Liver (tissue), 3 donors: ENCODE measurements around the gene C19orf12.

Experiments
- CTCF ChIP-seq: fragments of 150-350 bp; IDR thresholded peaks from 2 replicates; pipeline ENCODE4 v1.5.1; 2017; ENCODE audit warnings: improper control_type of control experiment, low read depth, low read length; ENCODE audit not compliant: missing input control
- RAD21 ChIP-seq, 2 donors: IDR thresholded peaks; 2 replicates each; pipeline ENCODE4 v1.6.1; 2016; ENCODE audit warnings: antibody characterized with exemption in 2 of 2, mild to moderate bottlenecking in 2 of 2
- donor health status: healthy.
- donor health status: healthy.

GRCh38 chr19:29666578-29667386, 48.3 kb downstream of the C19orf12 start:
- TF ChIP-seq RAD21 (IDR thresholded peaks at IDR 0.05) (no peak), CTCF (no peak)
